GM19468 (cell line): ENCODE data around the gene NFATC2.
A peak's percentile ranks its signal among the peaks of the same experiment; 100 is the strongest.
"Not testable (repeated sequence)": the region's sequence is repeated elsewhere in the genome, so short reads cannot be mapped to it uniquely, and the experiment has no call there.

Experiments
- ATAC-seq: cut with Tn5 transposase; IDR thresholded peaks from one replicate; pipeline ENCODE4 v1.9.1; 2021; ENCODE audit warnings: mild to moderate bottlenecking, moderate library complexity, moderate number of reproducible peaks; ENCODE audit not compliant: unreplicated experiment; ENCODE audit errors: extremely low read depth

NFATC2 gene

GRCh38 chr20:51542033-51542570 lies 417 bp downstream of the NFATC2 start:
- no peak for ATAC-seq

- no peak for ATAC-seq
Measured at GRCh38 chr20:51541189-51542032, 1.1 kb downstream of the NFATC2 start.

- no peak for ATAC-seq
Measured at GRCh38 chr20:51540580-51540979, 1.9 kb downstream of the NFATC2 start.

DNA sequence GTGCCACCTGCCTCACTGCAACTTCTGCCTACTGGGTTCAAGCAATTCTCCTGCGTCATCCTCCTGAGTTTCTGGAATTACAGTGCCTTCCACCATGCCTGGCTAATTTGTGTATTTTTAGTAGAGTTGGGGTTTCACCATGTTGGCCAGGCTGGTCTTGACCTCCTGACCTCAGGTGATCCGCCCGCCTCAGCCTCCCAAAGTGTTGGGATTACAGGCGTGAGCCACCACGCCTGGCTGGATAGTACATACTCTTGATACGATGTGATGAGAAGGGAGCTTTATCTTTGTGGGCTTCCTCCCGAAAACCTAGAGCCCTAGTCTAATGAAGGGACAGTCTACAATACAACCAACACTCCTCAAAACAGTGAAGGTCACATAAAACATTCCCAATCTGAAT lies 2.4 kb downstream of the NFATC2 start:
- ATAC-seq: not testable (repeated sequence)

DNA sequence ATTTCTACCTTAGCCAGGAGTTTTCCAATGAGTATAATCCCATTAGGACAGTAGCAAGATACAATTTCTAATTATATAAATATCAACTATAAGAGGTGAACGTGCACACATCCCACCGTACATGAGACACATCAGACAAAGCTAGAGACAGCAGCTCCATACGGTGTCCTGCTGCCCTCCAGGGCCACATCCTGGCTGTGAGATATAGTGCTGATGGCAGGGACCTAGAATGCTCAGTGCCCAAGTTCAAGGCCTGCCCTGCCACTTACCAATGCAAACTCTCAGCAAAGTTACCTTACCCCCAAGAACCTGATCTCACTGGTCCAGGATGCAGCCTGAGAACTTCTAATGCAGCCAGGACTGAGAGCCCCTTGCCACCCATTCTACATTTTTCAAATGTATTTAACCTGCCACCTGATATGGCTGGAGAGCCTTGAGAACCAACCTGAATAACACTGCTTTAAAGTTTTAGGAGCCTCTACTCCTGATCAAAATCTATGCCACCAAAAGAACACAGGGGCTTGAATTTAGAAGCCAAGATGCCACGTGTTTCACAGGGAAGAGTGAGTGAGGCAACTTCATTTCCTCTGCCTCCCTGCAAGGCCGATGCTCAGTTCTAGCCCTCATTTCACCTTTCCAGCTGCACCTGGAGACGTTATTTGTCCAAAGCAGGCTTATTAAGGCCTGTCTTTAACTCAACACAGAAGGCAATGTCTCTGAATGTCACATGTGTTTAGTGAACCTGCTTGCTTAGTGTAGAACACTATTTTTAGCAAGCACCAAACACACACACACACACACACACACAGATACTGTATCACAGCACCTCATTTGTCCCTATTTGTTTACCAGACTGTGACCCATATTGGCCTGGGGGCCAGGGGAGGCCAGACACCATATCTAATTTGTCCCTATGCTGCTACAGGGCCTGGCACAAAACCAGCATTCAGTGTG lies 6.1 kb downstream of the NFATC2 start:
- no peak for ATAC-seq

DNA sequence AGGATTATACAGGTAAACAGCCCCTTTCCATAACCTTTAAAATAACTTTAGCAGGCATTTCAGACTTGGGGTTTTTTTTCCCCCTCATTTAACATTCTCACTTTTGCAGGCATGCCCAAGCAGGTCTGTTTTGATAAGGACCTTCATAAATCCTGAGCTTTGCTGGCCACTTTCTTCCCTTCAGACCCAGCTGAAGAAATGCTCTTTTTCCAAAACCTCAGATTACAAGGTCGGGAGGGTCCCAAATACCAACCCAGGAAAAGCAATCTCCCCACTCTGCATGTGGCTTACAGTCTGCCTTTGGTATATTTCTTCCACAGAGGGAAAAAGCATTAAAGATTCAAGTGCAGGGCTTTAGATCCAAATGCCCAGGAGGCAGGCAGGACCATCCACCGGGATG lies 6.8 kb downstream of the NFATC2 start:
- no peak for ATAC-seq

- ATAC-seq: no peak
Measured at GRCh38 chr20:51535075-51535386, 7.5 kb downstream of the NFATC2 start.

GRCh38 chr20:51533291-51534172 lies 9.0 kb downstream of the NFATC2 start:
- no peak for ATAC-seq

DNA sequence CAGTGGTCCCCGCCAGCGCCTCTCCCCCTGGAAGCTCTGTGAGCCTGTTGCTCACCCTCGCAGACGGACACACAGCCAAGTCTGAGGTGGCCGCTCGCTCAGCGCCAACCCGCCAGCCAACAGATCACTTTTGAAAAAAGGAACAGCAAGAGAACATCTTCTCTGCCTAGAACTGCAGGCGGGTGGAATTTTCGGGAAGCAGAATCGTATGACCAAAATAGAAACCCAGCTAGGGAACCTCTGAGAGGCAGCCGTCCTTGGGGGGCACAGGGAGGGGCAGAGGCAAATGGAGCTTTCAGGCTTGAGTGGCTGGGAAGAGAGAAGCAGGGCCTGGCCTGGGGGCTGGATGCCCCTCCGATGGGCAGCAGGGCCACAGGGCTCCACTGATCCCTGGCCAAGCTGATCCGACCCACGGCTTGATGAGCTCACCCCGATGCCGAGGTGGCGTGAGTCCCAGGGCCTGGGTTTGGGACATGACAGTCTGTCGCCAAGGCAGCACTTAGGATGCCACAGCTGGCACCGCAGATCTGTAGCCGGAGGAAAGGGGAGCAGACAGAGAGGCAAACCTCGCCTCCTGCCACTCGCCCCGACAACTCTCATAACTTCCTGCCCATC lies 9.8 kb downstream of the NFATC2 start:
- no peak for ATAC-seq

DNA sequence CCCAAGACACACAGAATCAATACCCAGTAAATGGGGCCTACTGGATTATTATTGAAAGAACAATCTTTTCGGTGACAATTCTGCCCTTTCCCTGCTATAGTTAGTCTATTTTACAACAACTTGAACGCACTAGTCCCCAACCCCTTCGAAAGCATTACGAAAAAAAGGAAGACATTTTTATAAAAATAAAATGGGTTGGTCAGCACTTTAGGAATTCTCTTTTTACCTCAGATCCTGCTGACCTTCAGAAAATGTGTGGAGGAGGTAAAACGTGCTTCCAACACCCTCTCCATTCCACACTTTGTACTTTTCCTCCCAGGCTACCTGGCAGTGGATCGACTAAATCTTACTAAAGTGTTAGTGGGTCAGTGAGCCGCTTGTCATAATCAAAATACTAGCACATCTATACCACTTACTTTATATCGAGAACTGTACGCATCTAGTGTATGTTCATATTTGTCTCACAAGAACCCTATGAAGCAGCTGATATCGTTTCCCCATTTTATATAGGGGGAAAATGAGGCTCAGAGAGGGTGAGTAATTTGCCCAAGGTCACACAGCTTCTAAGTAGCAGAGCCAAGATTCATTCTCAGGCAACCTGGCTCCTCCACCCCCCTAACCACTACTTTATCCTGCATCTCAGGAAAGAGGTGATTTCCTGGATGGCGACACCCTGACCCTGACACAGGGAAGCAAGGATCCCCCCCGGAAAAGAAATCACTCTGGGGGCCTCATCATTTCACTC lies 10.6 kb downstream of the NFATC2 start:
- ATAC-seq: no peak

DNA sequence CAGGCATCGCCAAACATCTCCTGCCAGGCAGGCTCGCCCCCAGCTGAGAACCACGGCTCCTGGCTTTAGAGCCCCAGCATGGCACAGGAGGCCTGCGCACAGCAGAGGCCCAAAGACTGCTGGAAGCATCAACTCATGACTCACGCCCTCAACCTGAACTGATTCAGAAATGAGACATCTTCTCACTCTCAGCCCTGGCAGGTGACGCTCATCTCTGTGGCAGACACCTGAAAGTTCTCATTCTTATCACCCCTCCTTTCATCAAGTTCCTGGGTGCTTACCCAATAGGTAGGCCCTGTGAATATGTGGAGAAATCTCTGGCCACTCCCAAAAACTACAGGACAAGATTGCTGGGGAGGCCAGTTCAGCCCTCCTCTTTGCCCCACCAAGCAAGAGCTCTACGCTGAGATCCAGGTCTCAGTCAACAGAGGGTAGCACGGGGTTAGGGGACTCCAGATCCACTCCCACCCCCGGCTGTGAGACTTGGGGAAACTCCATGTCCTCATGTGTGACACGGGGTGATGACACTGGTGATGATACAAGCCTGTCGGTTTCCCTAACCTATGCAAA lies 11.3 kb downstream of the NFATC2 start:
- ATAC-seq: peak; percentile 56

- ATAC-seq: no peak
Measured at GRCh38 chr20:51529758-51530157, 12.8 kb downstream of the NFATC2 start.

- no peak for ATAC-seq
Measured at GRCh38 chr20:51529081-51529681, 13.3 kb downstream of the NFATC2 start.

DNA sequence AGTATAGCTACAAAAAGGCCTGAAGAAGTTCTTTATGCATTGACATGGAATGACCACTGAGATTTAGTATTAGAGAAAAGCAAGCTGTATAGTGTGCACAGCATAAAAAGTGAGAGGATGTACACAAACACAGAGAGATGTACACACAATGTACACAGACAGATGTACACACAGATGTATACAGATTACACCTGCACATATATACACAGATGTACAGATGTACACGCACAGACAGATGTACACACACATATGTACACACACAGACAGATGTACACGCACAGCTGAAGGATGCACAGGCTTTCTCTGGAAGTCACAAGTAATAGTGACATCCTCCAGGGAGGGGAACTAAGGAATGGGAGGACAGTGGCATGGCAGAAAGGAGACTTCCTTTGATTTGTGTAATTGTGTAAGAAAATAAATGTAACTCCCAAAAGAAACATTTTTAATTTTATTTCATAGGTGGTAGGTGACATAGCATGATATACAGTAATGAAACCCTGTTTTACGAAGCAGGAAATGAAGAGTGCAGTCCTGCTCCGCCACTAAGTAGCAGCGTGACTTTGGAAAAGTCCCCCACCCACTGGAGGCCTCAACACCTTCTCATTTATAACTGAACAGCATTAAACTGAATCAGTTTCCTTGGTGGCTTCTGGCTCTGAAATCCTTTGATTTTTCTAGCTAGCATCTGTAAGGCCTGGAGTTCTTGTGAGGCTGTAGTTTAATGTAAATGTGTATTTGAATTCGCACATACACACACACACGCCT lies 14.1 kb downstream of the NFATC2 start:
- no peak for ATAC-seq

GRCh38 chr20:51526754-51527153 lies 15.8 kb downstream of the NFATC2 start:
- ATAC-seq: no peak

DNA sequence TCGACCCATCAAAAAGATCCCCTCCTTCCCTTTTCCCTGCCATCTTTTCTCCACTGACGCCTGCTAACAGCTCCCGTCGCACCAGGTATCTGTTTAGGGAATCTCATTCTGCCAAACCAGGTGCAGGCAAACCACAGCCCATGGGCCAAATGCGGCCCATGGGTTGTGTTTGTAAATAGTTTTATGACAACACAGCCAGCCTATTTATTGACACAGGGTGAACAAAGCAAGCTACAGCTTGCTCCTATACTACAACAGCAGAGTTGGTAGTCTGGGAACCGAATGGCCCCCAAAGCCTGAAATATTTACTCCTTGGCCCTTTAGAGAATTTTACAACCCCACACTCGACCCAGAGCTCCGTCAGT lies 16.4 kb downstream of the NFATC2 start:
- ATAC-seq: no peak

GRCh38 chr20:51525241-51526105 lies 17.0 kb downstream of the NFATC2 start:
- ATAC-seq: no peak
